NT2/D1 (cell line): Measurements from ENCODE around the gene OBSCN.

Experiments used
- SUZ12 ChIP-seq: IDR thresholded peaks from 2 replicates; pipeline ENCODE4 v1.6.1; 2011; ENCODE audit not compliant: insufficient read length, insufficient read depth; ENCODE audit errors: extremely low read depth
- YY1 ChIP-seq: IDR thresholded peaks from 2 replicates; pipeline ENCODE4 v1.6.1; 2011; ENCODE audit not compliant: insufficient read length, insufficient read depth
- ZNF274 ChIP-seq: IDR thresholded peaks from 2 replicates; pipeline ENCODE4 v1.6.1; 2011; ENCODE audit warnings: mild to moderate bottlenecking, low read depth, low read length

GRCh38 chr1:228226956-228227791 lies 19.3 kb downstream of the OBSCN start:
- TF ChIP-seq SUZ12 (no peak), YY1 (no peak), ZNF274 (no peak)
